Cardiac septum (tissue), 1 donor: ENCODE data around the gene PACS1. TPM values are rescaled to one million over a fixed set of nuclear protein-coding genes. Genes with fewer than 3 reads are reported as not detected.

Source experiments
- DNase-seq: peaks from one replicate; pipeline ENCODE4 v3.0.0-alpha.2; 2020; ENCODE audit warnings: low spot score
- intact Hi-C: fragments of 100-400 bp; cut with DNase I; formaldehyde crosslinking; loops from one replicate; pipeline ENCODE4 v1.14.0; 2022
- total RNA-seq: library from RNA; stranded (reverse); fragmentation: NEBNext Ultra II Directional; extraction: Animal tissue kit (Norgen Biotek cat#: 25700); gene quantifications from one replicate; pipeline ENCODE4 v1.2.1, GENCODE V29; 2021
- donor health status: DM: no; HTN: no; CAD: no.

The PACS1 gene
- total RNA-seq, 1 donor from 2014 or later = 115 TPM

GRCh38 chr11:66157182-66157864 is 87.3 kb downstream of the PACS1 start:
- intact Hi-C loops = no loop called here
- no peak for DNase-seq

GRCh38 chr11:66158156-66158555 is 88.1 kb downstream of the PACS1 start:
- DNase-seq = no peak
- intact Hi-C loops = no loop called here

GRCh38 chr11:66159324-66159984 is 89.4 kb downstream of the PACS1 start:
- intact Hi-C loops = no loop called here

GRCh38 chr11:66160709-66161108 is 90.6 kb downstream of the PACS1 start:
- intact Hi-C loops = no loop called here
- no peak for DNase-seq

More at GRCh38 chr11:66159324-66159984, 89.4 kb downstream of the PACS1 start:
- DNase-seq = no peak

- no peak for DNase-seq
- intact Hi-C loops = no loop called here
Observed at GRCh38 chr11:66168289-66168688, 98.2 kb downstream of the PACS1 start.

- no peak for DNase-seq
Observed at GRCh38 chr11:66172146-66172545, 102.1 kb downstream of the PACS1 start.

GRCh38 chr11:66176650-66177049 is 106.6 kb downstream of the PACS1 start:
- intact Hi-C loops = no loop called here
- DNase-seq = no peak

More at GRCh38 chr11:66172146-66172545, 102.1 kb downstream of the PACS1 start:
- intact Hi-C loops = no loop called here

- intact Hi-C loops = no loop called here
- no peak for DNase-seq
Observed at GRCh38 chr11:66178183-66178582, 108.1 kb downstream of the PACS1 start.

GRCh38 chr11:66178871-66179270 is 108.8 kb downstream of the PACS1 start:
- intact Hi-C loops = no loop called here
- no peak for DNase-seq

- DNase-seq = no peak
- intact Hi-C loops = no loop called here
Observed at GRCh38 chr11:66181632-66182315, 111.7 kb downstream of the PACS1 start.

GRCh38 chr11:66183494-66184048 is 113.5 kb downstream of the PACS1 start:
- no peak for DNase-seq
- intact Hi-C loops = no loop called here

- intact Hi-C loops = no loop called here
Observed at GRCh38 chr11:66184728-66185127, 114.7 kb downstream of the PACS1 start.

GRCh38 chr11:66186470-66186869 is 116.4 kb downstream of the PACS1 start:
- no peak for DNase-seq
- intact Hi-C loops = no loop called here

More at GRCh38 chr11:66184728-66185127, 114.7 kb downstream of the PACS1 start:
- no peak for DNase-seq

GRCh38 chr11:66187453-66187852 is 117.4 kb downstream of the PACS1 start:
- no peak for DNase-seq
- intact Hi-C loops = no loop called here

- intact Hi-C loops = no loop called here
- DNase-seq = no peak
Observed at GRCh38 chr11:66188580-66188979, 118.5 kb downstream of the PACS1 start.

GRCh38 chr11:66189031-66189745 is 119.1 kb downstream of the PACS1 start:
- intact Hi-C loops = no loop called here
- DNase-seq = no peak

- intact Hi-C loops = no loop called here
- no peak for DNase-seq
Observed at GRCh38 chr11:66190786-66191185, 120.7 kb downstream of the PACS1 start.

GRCh38 chr11:66192181-66192863 is 122.2 kb downstream of the PACS1 start:
- intact Hi-C loops = no loop called here
- no peak for DNase-seq

GRCh38 chr11:66194391-66194790 is 124.3 kb downstream of the PACS1 start:
- DNase-seq = no peak
- intact Hi-C loops = no loop called here
